ENCODE results near the gene ZDHHC3. TPM values are rescaled to one million over a fixed set of nuclear protein-coding genes. Genes with fewer than 3 reads are reported as not detected.

The ZDHHC3 gene
- total and polyA plus RNA-seq, 7 donors, result 43.2 to 82.8 (median 62.9) TPM

DNA sequence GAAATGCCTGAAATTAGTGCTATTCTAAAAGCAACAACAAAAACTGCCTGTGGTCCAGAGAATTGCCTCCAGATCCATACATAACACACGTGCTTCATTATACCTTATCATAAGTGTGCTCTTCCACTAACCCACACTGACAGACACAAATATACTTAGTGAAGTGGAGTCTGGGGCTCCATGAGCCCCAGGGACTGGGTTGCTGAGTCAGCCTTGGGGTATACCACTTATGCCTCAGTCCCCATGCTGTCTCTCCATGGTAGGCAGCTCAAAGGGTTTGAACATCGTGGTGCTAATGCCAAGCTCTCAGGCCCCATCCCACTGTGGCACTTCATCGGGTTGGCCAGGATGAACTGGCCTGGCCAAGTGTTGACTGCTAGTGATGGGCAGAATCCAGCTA lies 10.8 kb downstream of the ZDHHC3 start:
- Histone ChIP-seq H3K9me3 (no peaks in the 10 kb centered on the region), H3K27me3 (no peaks in the 10 kb centered on the region), H3K36me3 (peaks cover 0 to 2% (median 0%) of the 10 kb centered on the region in 4 donors), H3K4me1 (peaks cover 0 to 4% (median 0%) of the 10 kb centered on the region in 4 donors), H3K27ac (no peak overlapping the region), H3K4me3 (no peak overlapping the region)
- no peak for TF ChIP-seq EP300 (IDR thresholded peaks at IDR 0.05)
- no peak for TF ChIP-seq POLR2AphosphoS5 (IDR thresholded peaks at IDR 0.05)
- TF ChIP-seq POLR2A (IDR thresholded peaks at IDR 0.05), result no peak
- no peak for TF ChIP-seq CTCF (IDR thresholded peaks at IDR 0.05)
- 90 to 94% methylated on average over 3 of the region's 3 CpGs for WGBS, 2 donors
- no peak for DNase-seq
- intact Hi-C loops (cut with DNase I), result no loop called here

DNA sequence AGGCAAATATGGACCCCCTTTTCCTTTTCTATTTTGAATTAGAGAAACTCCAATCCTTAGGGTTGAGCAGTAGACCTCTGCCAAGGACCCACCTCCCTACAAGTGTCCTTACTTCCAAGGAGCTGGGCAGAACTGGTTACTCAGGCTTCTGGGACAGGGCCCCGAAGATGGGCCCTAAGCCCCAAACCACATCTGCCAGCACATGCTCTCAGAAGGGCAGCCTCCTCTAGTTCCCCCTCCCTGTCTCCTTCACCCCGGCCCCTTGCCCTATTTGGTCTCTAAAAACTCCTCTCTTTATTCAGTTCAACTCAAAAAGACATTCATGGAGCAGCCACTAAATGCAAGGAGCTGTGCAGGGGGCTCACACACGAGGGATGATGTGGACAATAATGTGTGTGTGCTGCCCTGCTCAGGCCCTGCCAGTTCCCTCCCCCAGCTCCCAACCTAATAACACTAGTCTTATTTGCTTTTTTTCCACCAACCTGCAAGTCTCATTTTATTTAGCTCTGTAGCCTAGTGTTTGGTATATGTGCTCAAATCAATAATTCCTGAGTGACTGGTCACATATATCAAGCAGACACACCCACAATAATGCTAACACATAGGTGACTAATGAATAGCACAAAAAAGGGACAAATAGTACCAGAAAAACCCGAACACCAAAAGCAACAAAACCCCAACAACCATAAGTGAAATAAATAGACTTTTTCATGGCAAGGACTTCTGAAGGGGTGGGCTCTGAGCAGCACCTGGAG lies 12.2 kb downstream of the ZDHHC3 start:
- WGBS, 2 donors, result 84 to 85% methylated on average over 4 of the region's 4 CpGs

GRCh38 chr3:44962621-44963393 lies 13.2 kb downstream of the ZDHHC3 start:
- Histone ChIP-seq H3K36me3 (peaks cover 0 to 15% (median 12%) of the 10 kb centered on the region in 4 donors), H3K4me3 (no peak overlapping the region), H3K27ac (no peak overlapping the region), H3K4me1 (peaks cover 0 to 4% (median 0%) of the 10 kb centered on the region in 4 donors), H3K27me3 (no peaks in the 10 kb centered on the region), H3K9me3 (no peaks in the 10 kb centered on the region)
- 86 to 92% methylated on average over 6 of the region's 6 CpGs for WGBS, 2 donors
- TF ChIP-seq CTCF (IDR thresholded peaks at IDR 0.05) (no peak), EP300 (IDR thresholded peaks at IDR 0.05) (no peak), POLR2AphosphoS5 (IDR thresholded peaks at IDR 0.05) (no peak), POLR2A (IDR thresholded peaks at IDR 0.05) (no peak)
- intact Hi-C loops (cut with DNase I), result no loop called here
- no peak for DNase-seq

More for the DNA sequence above, 12.2 kb downstream of the ZDHHC3 start:
- intact Hi-C loops (cut with DNase I), result no loop called here
- H3K9me3 ChIP-seq, result no peaks in the 10 kb centered on the region
- H3K27me3 ChIP-seq, result no peaks in the 10 kb centered on the region
- DNase-seq, result no peak
- peaks cover 0 to 4% (median 0%) of the 10 kb centered on the region in 4 donors for H3K4me1 ChIP-seq
- TF ChIP-seq POLR2AphosphoS5 (IDR thresholded peaks at IDR 0.05), result no peak
- no peak for TF ChIP-seq POLR2A (IDR thresholded peaks at IDR 0.05)
- TF ChIP-seq EP300 (IDR thresholded peaks at IDR 0.05), result no peak
- no peak for TF ChIP-seq CTCF (IDR thresholded peaks at IDR 0.05)
- peaks cover 0 to 6% (median 3%) of the 10 kb centered on the region in 4 donors for H3K36me3 ChIP-seq
- no peak overlapping the region for H3K4me3 ChIP-seq
- no peak overlapping the region for H3K27ac ChIP-seq

DNA sequence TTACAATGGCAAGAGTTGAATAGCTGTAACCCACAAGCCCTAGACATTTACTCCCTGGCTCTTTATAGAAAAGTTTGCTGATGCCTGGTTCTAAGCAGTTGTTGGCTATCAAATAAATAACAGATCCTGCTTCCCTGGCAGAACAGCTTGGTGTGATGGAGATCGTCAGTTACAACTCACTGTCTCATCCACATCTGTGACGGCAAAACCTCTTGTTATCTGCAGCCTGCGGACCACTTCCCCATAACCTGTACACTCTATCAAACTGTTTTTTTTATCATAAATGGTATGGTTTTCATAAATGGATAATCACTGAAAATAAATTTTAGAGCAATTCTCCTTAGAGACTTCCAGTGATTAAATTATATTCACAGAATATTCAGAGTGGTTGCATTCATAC lies 14.1 kb downstream of the ZDHHC3 start:
- no peak overlapping the region for H3K27ac ChIP-seq
- no peak overlapping the region for H3K4me3 ChIP-seq
- H3K27me3 ChIP-seq, result no peaks in the 10 kb centered on the region
- peaks cover 0 to 4% (median 0%) of the 10 kb centered on the region in 4 donors for H3K4me1 ChIP-seq
- 90 to 93% methylated on average over 3 of the region's 3 CpGs for WGBS, 2 donors
- intact Hi-C loops (cut with DNase I), result no loop called here
- H3K9me3 ChIP-seq, result no peaks in the 10 kb centered on the region
- H3K36me3 ChIP-seq, result peaks cover 0 to 21% (median 12%) of the 10 kb centered on the region in 4 donors
- no peak for DNase-seq
- no peak for TF ChIP-seq EP300 (IDR thresholded peaks at IDR 0.05)
- TF ChIP-seq CTCF (IDR thresholded peaks at IDR 0.05), result no peak
- no peak for TF ChIP-seq POLR2AphosphoS5 (IDR thresholded peaks at IDR 0.05)
- no peak for TF ChIP-seq POLR2A (IDR thresholded peaks at IDR 0.05)
